Gastrocnemius medialis (tissue), 4 donors: ENCODE measurements around the gene WASF2. TPM values are rescaled to one million over a fixed set of nuclear protein-coding genes. Genes with fewer than 3 reads are reported as not detected.
"Not testable (repeated sequence)": the region's sequence is repeated elsewhere in the genome, so short reads cannot be mapped to it uniquely, and the experiment has no call there.

Source experiments
- ATAC-seq, 2 donors: fragments of 150-250 bp; one replicate each; pipeline ENCODE4 v1.9.1; 2016
- DNase-seq, 2 donors: peaks; one replicate each; pipeline ENCODE4 v3.0.0-alpha.2; 2019
- H3K27ac ChIP-seq, 4 donors: fragments of 200-600 bp; sonication (generic); 1 replicate in 1 of 4; 2 replicates in 3 of 4; pipeline ENCODE4 v1.5.1; 2016 to 2018; ENCODE audit warnings: mild to moderate bottlenecking in 2 of 4, moderate library complexity in 1 of 4
- H3K27me3 ChIP-seq, 3 donors: fragments of 200-600 bp; sonication (generic) in 2 of 3; 1 replicate in 1 of 3; 2 replicates in 2 of 3; pipeline versions ENCODE4 v1.5.1 to v1.6.0; 2016 to 2019; ENCODE audit warnings: mild to moderate bottlenecking in 1 of 3, moderate library complexity in 1 of 3
- H3K36me3 ChIP-seq, 2 donors: fragments of 200-600 bp; sonication (generic) in 1 of 2; one replicate each; pipeline ENCODE4 v1.5.1; 2017 to 2018
- H3K4me1 ChIP-seq, 2 donors: fragments of 200-600 bp; sonication (generic) in 1 of 2; one replicate each; pipeline ENCODE4 v1.5.1; 2016 to 2017; ENCODE audit warnings: mild to moderate bottlenecking in 2 of 2
- H3K4me3 ChIP-seq, 4 donors: fragments of 200-600 bp; sonication (generic) in 3 of 4; 1 replicate in 1 of 4; 2 replicates in 3 of 4; pipeline ENCODE4 v1.5.1; 2016 to 2019; ENCODE audit warnings: mild to moderate bottlenecking in 2 of 4
- H3K9me3 ChIP-seq, 3 donors: fragments of 200-600 bp; sonication (generic) in 2 of 3; 1 replicate in 1 of 3; 2 replicates in 2 of 3; pipeline ENCODE4 v1.5.1; 2016 to 2019
- CTCF ChIP-seq, 5 experiments: fragments of 450-650 bp in 3 of 5; fragments of 200-600 bp in 2 of 5; sonication (generic) in 2 of 5; IDR thresholded peaks in 4 of 5; conservative IDR thresholded peaks in 1 of 5; 1 replicate in 4 of 5; 2 replicates in 1 of 5; pipeline ENCODE4 v1.5.1; 2016 to 2019; ENCODE audit warnings: antibody characterized with exemption in 5 of 5, mild to moderate bottlenecking in 3 of 5, moderate library complexity in 3 of 5
- POLR2A ChIP-seq, 2 donors: fragments of 450-650 bp; IDR thresholded peaks; one replicate each; pipeline ENCODE4 v1.6.1; 2017; ENCODE audit warnings: antibody characterized with exemption in 2 of 2, mild to moderate bottlenecking in 2 of 2, moderate library complexity in 2 of 2
- in situ Hi-C, 4 donors: fragments of 200-750 bp; cut with MboI; loops; one replicate each; pipeline versions ENCODE4 v1.15.0 to v1.8.0; 2017; ENCODE audit warnings: low sequenced_read_pairs in 4 of 4
- intact Hi-C: fragments of 100-400 bp; cut with DNase I; formaldehyde crosslinking; loops from one replicate; pipeline ENCODE4 v1.15.1; 2023; ENCODE audit warnings: low total_unique reads
- total RNA-seq, 4 donors: library from RNA; depleted of rRNA; stranded (reverse); fragments of >200 nt; gene quantifications; one replicate each; pipeline versions ENCODE4 v1.1.0 to v1.2.3, GENCODE V29; 2016

The WASF2 gene
- total RNA-seq, 4 donors from 2014 or later: 10.6 to 16.7 (median 13.3) TPM

- Histone ChIP-seq H3K36me3 (no peaks in the 10 kb centered on the region), H3K27ac (peak overlapping the region; percentile 63 to 75 (median 71)), H3K4me1 (peaks cover 77 to 78% of the 10 kb centered on the region in 2 donors), H3K4me3 (peak overlapping the region in 3 of 4 donors; percentile 17 to 19 (median 19)), H3K27me3 (no peaks in the 10 kb centered on the region), H3K9me3 (no peaks in the 10 kb centered on the region)
- TF ChIP-seq POLR2A (IDR thresholded peaks at IDR 0.05): peak; percentile 35 to 58
- TF ChIP-seq CTCF (IDR thresholded peaks at IDR 0.05 in 4 of 5, conservative IDR thresholded peaks at IDR 0.05 in 1 of 5): no peak
- peak; percentile 70 to 79 for ATAC-seq
- intact Hi-C loops (no loop called here), in situ Hi-C loops (no loop called here)
- no peak for DNase-seq
These were observed 53.5 kb downstream of the WASF2 start for GRCh38 chr1:27436204-27437159.

GRCh38 chr1:27435566-27436203 lies 54.3 kb downstream of the WASF2 start:
- TF ChIP-seq CTCF (IDR thresholded peaks at IDR 0.05 in 4 of 5, conservative IDR thresholded peaks at IDR 0.05 in 1 of 5): no peak
- no peak for TF ChIP-seq POLR2A (IDR thresholded peaks at IDR 0.05)
- H3K27me3 ChIP-seq: no peaks in the 10 kb centered on the region

GRCh38 chr1:27433706-27434105 lies 56.3 kb downstream of the WASF2 start:
- Histone ChIP-seq H3K27me3 (no peaks in the 10 kb centered on the region), H3K4me1 (peaks cover 95 to 96% of the 10 kb centered on the region in 2 donors), H3K27ac (peak overlapping the region in 3 of 4 donors; percentile 1 to 73 (median 60)), H3K9me3 (no peaks in the 10 kb centered on the region), H3K4me3 (no peak overlapping the region), H3K36me3 (no peaks in the 10 kb centered on the region)
- DNase-seq: no peak
- TF ChIP-seq POLR2A (IDR thresholded peaks at IDR 0.05) (no peak), CTCF (IDR thresholded peaks at IDR 0.05 in 4 of 5, conservative IDR thresholded peaks at IDR 0.05 in 1 of 5) (no peak)
- intact Hi-C loops: loop anchor here (5.0 kb wide), 1 partner anchor 49 kb away; no protein-coding TSS in a partner anchor
- ATAC-seq: no peak
- in situ Hi-C loops: no loop called here

More at GRCh38 chr1:27435566-27436203, 54.3 kb downstream of the WASF2 start:
- Histone ChIP-seq H3K27ac (peak overlapping the region; percentile 63 to 75 (median 71)), H3K36me3 (no peaks in the 10 kb centered on the region), H3K4me3 (peak overlapping the region in 1 of 4 donors; percentile 6), H3K9me3 (no peaks in the 10 kb centered on the region), H3K4me1 (peaks cover 85 to 86% of the 10 kb centered on the region in 2 donors)
- DNase-seq (no peak), ATAC-seq (no peak)
- in situ Hi-C loops: no loop called here
- intact Hi-C loops: no loop called here

- DNase-seq, ATAC-seq, H3K27me3 ChIP-seq, H3K9me3 ChIP-seq, H3K36me3 ChIP-seq, in situ Hi-C loops, H3K4me3 ChIP-seq: not testable (repeated sequence)
- peak overlapping the region; percentile 5 to 73 (median 48) for H3K27ac ChIP-seq
- intact Hi-C loops: loop anchor here (5.0 kb wide), 1 partner anchor 50 kb away; no protein-coding TSS in a partner anchor
- H3K4me1 ChIP-seq: peaks cover 95 to 96% of the 10 kb centered on the region in 2 donors
These were observed 57.2 kb downstream of the WASF2 start for GRCh38 chr1:27432725-27433124.

GRCh38 chr1:27431601-27431940 lies 58.4 kb downstream of the WASF2 start:
- intact Hi-C loops: loop anchor here (5.0 kb wide), 1 partner anchor 51 kb away; no protein-coding TSS in a partner anchor
- H3K4me1 ChIP-seq: peaks cover 89 to 95% of the 10 kb centered on the region in 2 donors
- TF ChIP-seq POLR2A (IDR thresholded peaks at IDR 0.05) (no peak), CTCF (IDR thresholded peaks at IDR 0.05 in 4 of 5, conservative IDR thresholded peaks at IDR 0.05 in 1 of 5) (no peak)

More at GRCh38 chr1:27431601-27431940, 58.4 kb downstream of the WASF2 start:
- H3K36me3 ChIP-seq: peaks cover 0 to 5% of the 10 kb centered on the region in 2 donors
- DNase-seq (no peak), ATAC-seq (no peak)
- peak overlapping the region; percentile 75 to 83 (median 78) for H3K27ac ChIP-seq
- no peaks in the 10 kb centered on the region for H3K27me3 ChIP-seq
- no peaks in the 10 kb centered on the region for H3K9me3 ChIP-seq
- in situ Hi-C loops: no loop called here
- no peak overlapping the region for H3K4me3 ChIP-seq
